HEK293 (cell line): Measurements from ENCODE around the gene RGS9.
"Not testable (repeated sequence)": the region's sequence is repeated elsewhere in the genome, so short reads cannot be mapped to it uniquely, and the experiment has no call there.

Source experiments
- CTCF ChIP-seq: fragments of 450-650 bp; formaldehyde crosslinking; IDR thresholded peaks from 2 replicates; pipeline ENCODE4 v1.5.1; 2016; ENCODE audit warnings: missing biosample characterization, missing genetic modification characterization
- KLF1 ChIP-seq: fragments of 450-650 bp; formaldehyde crosslinking; IDR thresholded peaks from 2 replicates; pipeline ENCODE4 v1.5.1; 2016; ENCODE audit warnings: missing biosample characterization, missing genetic modification characterization
- KLF16 ChIP-seq: fragments of 450-650 bp; formaldehyde crosslinking; IDR thresholded peaks from 2 replicates; pipeline ENCODE4 v1.5.1; 2017; ENCODE audit warnings: missing biosample characterization, missing genetic modification characterization
- MEIS1 ChIP-seq: sonication (generic); formaldehyde crosslinking; IDR thresholded peaks from 2 replicates; pipeline ENCODE4 v1.8.1; 2022; ENCODE audit warnings: missing genetic modification reagents, mild to moderate bottlenecking, borderline replicate concordance
- PBX3 ChIP-seq: sonication (generic); formaldehyde crosslinking; IDR thresholded peaks from 2 replicates; pipeline ENCODE4 v1.8.1; 2022; ENCODE audit warnings: mild to moderate bottlenecking, moderate library complexity, missing genetic modification reagents
- SP2 ChIP-seq: fragments of 450-650 bp; formaldehyde crosslinking; IDR thresholded peaks from 2 replicates; pipeline ENCODE4 v1.5.1; 2016; ENCODE audit warnings: missing biosample characterization, missing genetic modification characterization
- ZBTB26 ChIP-seq: fragments of 450-650 bp; formaldehyde crosslinking; optimal IDR thresholded peaks from 2 replicates; pipeline ENCODE3; 2016; ENCODE audit warnings: missing biosample characterization, mild to moderate bottlenecking, missing genetic modification characterization
- ZNF140 ChIP-seq: fragments of 450-650 bp; formaldehyde crosslinking; IDR thresholded peaks from 2 replicates; pipeline ENCODE4 v1.5.1; 2016; ENCODE audit warnings: missing biosample characterization, missing genetic modification characterization
- ZNF335 ChIP-seq: fragments of 450-650 bp; formaldehyde crosslinking; conservative IDR thresholded peaks from 2 replicates; pipeline ENCODE4 v1.5.1; 2016; ENCODE audit warnings: missing biosample characterization, missing genetic modification characterization
- ZNF670 ChIP-seq: fragments of 450-650 bp; formaldehyde crosslinking; IDR thresholded peaks from 2 replicates; pipeline ENCODE4 v1.5.1; 2016; ENCODE audit warnings: missing biosample characterization, missing genetic modification characterization, low read depth

GRCh38 chr17:65180752-65181236 lies 43.6 kb downstream of the RGS9 start:
- not testable (repeated sequence) for TF ChIP-seq CTCF (tag by site-specific recombination); KLF16 (tag by site-specific recombination); ZNF140 (tag by site-specific recombination); MEIS1 (CRISPR knock-in tag); ZBTB26 (tag by site-specific recombination); SP2 (tag by site-specific recombination); KLF1 (tag by site-specific recombination); ZNF670; PBX3; ZNF335 (tag by site-specific recombination)
